ENCODE data around the gene LCE6A.

Gene LCE6A

GRCh38 chr1:152842556-152842955 lies at the start of gene LCE6A:
Gene LCE6A, plus strand, starts transcription at chr1:152842856. Its CDS starts 665 bp downstream, at chr1:152843521.
- no peak for DNase-seq (ENCODE audit: low read depth)

- no peak for DNase-seq (ENCODE audit: low read depth)
Measured at GRCh38 chr1:152795686-152796085, 47.0 kb upstream of the LCE6A start.

- DNase-seq (ENCODE audit: low read depth), result no peak
Measured at GRCh38 chr1:152796421-152796820, 46.2 kb upstream of the LCE6A start, which contains the start of gene LCE1D. Gene LCE1D, plus strand, starts transcription at chr1:152796721. Its CDS starts 1,074 bp downstream, at chr1:152797795.

- no peak for DNase-seq (ENCODE audit: low read depth)
Measured at GRCh38 chr1:152801333-152801732, 41.3 kb upstream of the LCE6A start.

- DNase-seq (ENCODE audit: low read depth), result no peak
Measured at GRCh38 chr1:152806576-152806975, 36.1 kb upstream of the LCE6A start, which contains the start of gene LCE1C. Gene LCE1C, minus strand, starts transcription at chr1:152806651. Its CDS starts 1,173 bp downstream, at chr1:152805478.

GRCh38 chr1:152811050-152811449 lies 31.6 kb upstream of the LCE6A start:
- DNase-seq (ENCODE audit: low read depth), result no peak

GRCh38 chr1:152811671-152812070 lies 31.0 kb upstream of the LCE6A start, which contains the start of gene LCE1B:
Gene LCE1B, plus strand, starts transcription at chr1:152811971. Its CDS starts 476 bp downstream, at chr1:152812447.
- DNase-seq (ENCODE audit: low read depth), result no peak

- no peak for DNase-seq (ENCODE audit: low read depth)
Measured at GRCh38 chr1:152817309-152817708, 25.3 kb upstream of the LCE6A start.

GRCh38 chr1:152823294-152823693 lies 19.4 kb upstream of the LCE6A start:
- DNase-seq (ENCODE audit: low read depth), result no peak

GRCh38 chr1:152824964-152825363 lies 17.7 kb upstream of the LCE6A start:
- DNase-seq (ENCODE audit: low read depth), result no peak

GRCh38 chr1:152827173-152827572 lies 15.5 kb upstream of the LCE6A start, which contains the start of gene LCE1A:
Gene LCE1A, plus strand, starts transcription at chr1:152827473. Its CDS starts 0 bp downstream, at chr1:152827473.
- DNase-seq (ENCODE audit: low read depth), result no peak

- DNase-seq (ENCODE audit: low read depth), result no peak
Measured at GRCh38 chr1:152836870-152837269, 5.8 kb upstream of the LCE6A start.

- DNase-seq (ENCODE audit: low read depth), result no peak
Measured at GRCh38 chr1:152855661-152856060, 13.0 kb downstream of the LCE6A start.

- DNase-seq (ENCODE audit: low read depth), result no peak
Measured at GRCh38 chr1:152858062-152858461, 15.4 kb downstream of the LCE6A start.

- DNase-seq (ENCODE audit: low read depth), result no peak
Measured at GRCh38 chr1:152859696-152860095, 17.0 kb downstream of the LCE6A start, which contains the start of gene LCE7A. Gene LCE7A, plus strand, starts transcription at chr1:152859996. Its CDS starts 702 bp downstream, at chr1:152860698.

GRCh38 chr1:152860129-152860528 lies 17.5 kb downstream of the LCE6A start:
- DNase-seq (ENCODE audit: low read depth), result no peak

GRCh38 chr1:152861374-152861773 lies 18.7 kb downstream of the LCE6A start:
- DNase-seq (ENCODE audit: low read depth), result no peak

- DNase-seq (ENCODE audit: low read depth), result no peak
Measured at GRCh38 chr1:152864443-152864842, 21.8 kb downstream of the LCE6A start.

- DNase-seq (ENCODE audit: low read depth), result no peak
Measured at GRCh38 chr1:152866321-152866720, 23.7 kb downstream of the LCE6A start.

- DNase-seq (ENCODE audit: low read depth), result peak; percentile 52
Measured at GRCh38 chr1:152869808-152870419, 27.3 kb downstream of the LCE6A start.

GRCh38 chr1:152870831-152871730 lies 28.4 kb downstream of the LCE6A start:
- peak; percentile 6 for DNase-seq (ENCODE audit: low read depth)

GRCh38 chr1:152871731-152872126 lies 29.1 kb downstream of the LCE6A start:
- no peak for DNase-seq (ENCODE audit: low read depth)

GRCh38 chr1:152873495-152873894 lies 30.8 kb downstream of the LCE6A start:
- DNase-seq (ENCODE audit: low read depth), result no peak

All from iris pigment epithelial cell (primary cell).